Measurements from ENCODE around the gene BUB1B.
"Not testable (repeated sequence)": the region's sequence is repeated elsewhere in the genome, so short reads cannot be mapped to it uniquely, and the experiment has no call there.

BUB1B gene

GRCh38 chr15:40160689-40161688, at the start of gene BUB1B:
Gene BUB1B, plus strand, starts transcription at chr15:40161069. Its CDS starts 152 bp downstream, at chr15:40161221.
- peak; percentile 92 for DNase-seq

- no peak for DNase-seq
Measured at GRCh38 chr15:40111888-40112287, 49.0 kb upstream of the BUB1B start.

GRCh38 chr15:40112789-40113188, 48.1 kb upstream of the BUB1B start:
- DNase-seq = no peak

- no peak for DNase-seq
Measured at GRCh38 chr15:40114218-40114617, 46.7 kb upstream of the BUB1B start.

GRCh38 chr15:40115106-40115505, 45.8 kb upstream of the BUB1B start:
- DNase-seq = not testable (repeated sequence)

GRCh38 chr15:40115670-40116093, 45.2 kb upstream of the BUB1B start:
- DNase-seq = no peak

GRCh38 chr15:40118473-40118872, 42.4 kb upstream of the BUB1B start:
- DNase-seq = no peak

GRCh38 chr15:40121911-40122638, 38.8 kb upstream of the BUB1B start:
- no peak for DNase-seq

- not testable (repeated sequence) for DNase-seq
Measured at GRCh38 chr15:40122989-40123388, 37.9 kb upstream of the BUB1B start.

- not testable (repeated sequence) for DNase-seq
Measured at GRCh38 chr15:40123863-40124262, 37.0 kb upstream of the BUB1B start.

- not testable (repeated sequence) for DNase-seq
Measured at GRCh38 chr15:40124333-40124732, 36.5 kb upstream of the BUB1B start.

- not testable (repeated sequence) for DNase-seq
Measured at GRCh38 chr15:40124807-40125285, 36.0 kb upstream of the BUB1B start.

- no peak for DNase-seq
Measured at GRCh38 chr15:40125950-40126349, 34.9 kb upstream of the BUB1B start.

GRCh38 chr15:40128766-40129660, 31.9 kb upstream of the BUB1B start:
- DNase-seq = no peak

- no peak for DNase-seq
Measured at GRCh38 chr15:40130118-40130517, 30.8 kb upstream of the BUB1B start.

- no peak for DNase-seq
Measured at GRCh38 chr15:40130799-40131502, 29.9 kb upstream of the BUB1B start.

- DNase-seq = no peak
Measured at GRCh38 chr15:40133544-40133943, 27.3 kb upstream of the BUB1B start.

GRCh38 chr15:40134885-40135284, 26.0 kb upstream of the BUB1B start:
- DNase-seq = no peak

GRCh38 chr15:40135846-40136450, 24.9 kb upstream of the BUB1B start:
- DNase-seq = not testable (repeated sequence)

GRCh38 chr15:40136470-40137302, 24.2 kb upstream of the BUB1B start:
- no peak for DNase-seq

Data from NCI-H1436 (cell line).